GM18505 (cell line): ENCODE measurements around the gene FREY1.

Experiments
- ATAC-seq: cut with Tn5 transposase; IDR thresholded peaks from one replicate; pipeline ENCODE4 v1.9.1; 2021; ENCODE audit not compliant: unreplicated experiment
- POLR2A ChIP-seq: IDR thresholded peaks from 4 replicates; pipeline ENCODE4 v1.6.1; 2011; ENCODE audit warnings: borderline replicate concordance; ENCODE audit not compliant: insufficient read depth, insufficient read length; ENCODE audit errors: extremely low read depth

Gene FREY1

DNA sequence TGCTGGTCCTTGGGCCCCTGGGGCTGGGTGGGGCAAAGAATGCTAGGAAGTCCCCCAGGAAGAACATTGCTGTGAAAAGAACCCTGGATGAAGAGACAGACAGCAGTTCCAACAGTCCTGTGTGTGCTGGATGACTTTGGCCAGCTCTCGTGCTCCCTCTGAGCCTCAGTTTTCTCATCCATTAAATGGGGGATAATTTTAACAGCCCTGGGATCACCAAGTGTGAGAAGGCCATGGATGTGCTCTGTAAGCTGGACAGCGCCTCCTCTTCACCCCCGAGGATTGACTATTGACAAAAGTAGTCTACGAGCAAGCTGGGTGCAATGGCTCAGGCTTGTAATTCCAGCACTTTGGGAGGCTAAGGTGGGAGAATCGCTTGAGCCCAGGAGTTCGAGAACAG lies 17.9 kb upstream of the FREY1 start:
- TF ChIP-seq POLR2A: no peak
- no peak for ATAC-seq

- ATAC-seq: no peak
- TF ChIP-seq POLR2A: no peak
Observed at GRCh38 chr11:45924036-45924915, 17.2 kb upstream of the FREY1 start.

- no peak for ATAC-seq
- no peak for TF ChIP-seq POLR2A
Observed at GRCh38 chr11:45922425-45923082, 15.5 kb upstream of the FREY1 start, which contains the start of gene LARGE2. Gene LARGE2, plus strand, starts transcription at chr11:45922656. Its CDS starts 227 bp downstream, at chr11:45922883.

GRCh38 chr11:45921561-45922424 lies 14.7 kb upstream of the FREY1 start:
- ATAC-seq: no peak
- TF ChIP-seq POLR2A: no peak

GRCh38 chr11:45920531-45921477 lies 13.7 kb upstream of the FREY1 start:
- TF ChIP-seq POLR2A: no peak
- no peak for ATAC-seq

DNA sequence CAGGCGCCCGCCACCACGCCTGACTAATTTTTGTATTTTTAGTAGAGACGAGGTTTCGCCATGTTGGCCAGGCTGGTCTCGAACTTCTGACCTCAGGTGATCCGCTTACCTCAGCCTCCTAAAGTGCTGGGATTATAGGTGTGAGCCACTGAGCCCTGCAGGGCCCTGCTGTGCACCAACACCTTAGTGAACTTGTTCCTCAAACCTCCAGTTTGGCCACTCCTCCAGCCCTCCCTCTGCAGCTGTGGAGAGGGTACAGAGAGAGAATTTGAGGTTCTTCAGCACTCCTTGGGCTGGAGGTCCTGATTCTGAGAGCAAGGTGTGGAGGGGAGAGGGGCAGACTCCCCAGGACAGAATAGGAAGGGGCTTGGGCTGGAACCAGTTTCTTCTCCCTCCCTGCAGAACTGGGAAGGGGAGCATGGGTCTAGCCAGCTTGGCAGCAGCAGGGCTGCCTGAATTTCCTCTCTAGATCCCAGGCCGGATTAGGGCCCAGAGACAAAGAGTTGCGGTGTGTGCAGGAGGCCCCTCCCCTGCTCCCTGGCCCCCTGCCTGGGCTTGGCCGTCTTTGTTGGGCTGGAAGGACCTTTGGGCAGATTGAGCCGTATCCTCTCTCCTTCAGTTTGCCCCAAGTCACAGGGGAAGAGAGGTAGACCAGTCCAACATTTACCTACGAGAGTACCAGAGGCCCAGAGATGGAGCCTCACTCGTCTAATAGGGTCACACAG lies 12.9 kb upstream of the FREY1 start:
- ATAC-seq: no peak
- TF ChIP-seq POLR2A: no peak

DNA sequence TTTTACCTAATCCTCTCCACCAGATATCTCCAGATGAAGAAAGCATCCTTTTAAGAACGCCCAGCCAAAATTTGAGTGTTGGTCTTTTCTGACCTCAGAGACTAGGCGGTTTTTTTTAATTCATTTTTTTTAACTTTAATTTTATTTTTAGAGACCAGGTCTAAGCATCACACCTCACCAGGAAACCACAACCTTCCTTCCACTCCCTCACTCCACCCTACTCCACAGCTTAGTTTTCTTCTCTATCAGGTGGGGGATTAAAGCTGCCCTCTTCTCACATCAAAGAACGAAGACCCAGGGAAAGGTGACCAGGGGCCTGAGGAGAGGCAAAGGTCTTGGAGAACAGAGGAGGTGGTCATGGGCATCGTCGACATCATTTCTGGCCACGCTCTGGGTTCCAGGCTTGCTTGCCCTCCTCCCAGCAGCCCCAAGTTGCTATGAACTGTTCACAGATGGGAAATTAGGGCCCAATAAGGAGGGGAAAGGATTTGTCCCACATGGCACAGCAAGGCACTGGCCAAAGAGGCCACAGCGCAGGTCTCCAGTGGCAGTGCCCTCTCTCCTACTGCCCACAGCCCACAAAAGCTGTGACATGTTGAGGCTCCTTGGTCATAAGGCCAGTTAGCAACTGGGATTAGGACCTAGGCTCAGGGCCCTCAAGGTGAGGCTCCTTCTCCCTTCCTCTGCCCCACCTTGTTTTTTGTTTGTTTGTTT lies 12.0 kb upstream of the FREY1 start:
- TF ChIP-seq POLR2A: peak; percentile 7
- no peak for ATAC-seq

DNA sequence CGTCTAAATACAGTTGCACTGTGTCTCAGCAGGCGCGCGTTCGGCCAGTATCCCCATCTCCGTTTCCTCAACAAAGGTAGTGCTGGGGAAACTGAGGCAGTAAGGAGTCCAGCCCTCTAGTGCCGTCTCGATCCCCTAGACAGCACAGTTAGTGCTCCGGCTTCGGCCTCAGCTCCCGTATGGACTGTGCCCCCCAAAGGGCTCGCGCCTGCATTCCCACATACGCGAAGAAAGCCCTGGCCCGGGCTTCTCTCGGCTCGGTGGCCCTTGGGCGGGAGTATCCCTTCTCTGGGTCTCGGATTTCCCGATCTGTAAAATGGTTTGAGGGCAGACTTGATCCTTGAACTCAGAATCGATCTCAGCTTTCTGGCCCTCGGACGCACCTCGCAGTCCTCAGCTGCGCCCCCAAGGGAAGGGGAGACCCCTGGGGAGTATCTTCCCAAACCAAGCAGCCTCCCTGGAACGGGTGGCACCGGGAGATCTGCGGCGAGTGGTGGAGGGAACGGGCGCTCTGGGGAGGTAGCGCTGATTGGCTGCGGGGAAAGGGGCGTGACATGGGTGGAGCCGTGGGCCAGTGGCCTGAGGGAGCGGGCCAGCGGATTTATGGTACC lies 11.4 kb upstream of the FREY1 start:
- peak; percentile 52 for TF ChIP-seq POLR2A
- ATAC-seq: peak; percentile 42

DNA sequence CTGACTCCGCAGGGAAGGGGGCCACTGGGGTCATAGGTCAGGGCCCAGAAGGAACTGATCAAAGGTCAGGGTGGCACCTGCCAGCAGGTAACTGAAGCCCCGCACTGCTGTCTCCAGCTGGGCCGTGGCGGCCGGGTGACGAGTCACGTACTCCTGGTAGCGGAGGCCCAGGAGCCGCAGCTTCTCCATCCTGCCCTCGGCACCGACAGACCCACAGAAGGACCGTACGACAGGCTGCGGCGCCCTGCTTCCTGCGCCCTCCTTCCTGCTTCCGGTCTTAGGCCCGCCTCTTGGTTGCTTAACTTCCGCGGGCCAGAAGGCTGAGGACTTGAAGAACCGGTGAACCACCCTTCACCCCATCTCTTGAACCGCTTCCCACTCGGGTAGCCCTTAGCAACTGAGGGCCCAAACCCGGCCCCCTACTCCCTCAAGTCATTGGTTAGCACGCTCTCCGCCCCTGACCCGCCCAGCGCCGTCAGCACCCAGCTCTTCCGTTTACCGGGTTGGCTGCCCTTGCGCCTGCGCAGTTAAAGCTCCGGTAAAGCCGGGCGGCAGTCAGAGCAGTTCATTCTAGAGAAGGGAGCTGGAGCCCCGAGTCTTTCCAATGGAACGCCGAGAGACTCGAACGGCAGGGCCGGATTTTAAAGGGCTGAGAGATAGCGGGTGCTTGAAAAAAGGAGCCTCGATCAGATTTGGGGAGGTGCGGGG lies 10.7 kb upstream of the FREY1 start, which contains the start of gene PEX16:
PEX16 (minus strand) TSS at position 255 of the 708 bp plus-strand sequence; CDS start at position 189, 66 bp downstream.
- peak; percentile 91 for TF ChIP-seq POLR2A
- peak; percentile 86 for ATAC-seq

DNA sequence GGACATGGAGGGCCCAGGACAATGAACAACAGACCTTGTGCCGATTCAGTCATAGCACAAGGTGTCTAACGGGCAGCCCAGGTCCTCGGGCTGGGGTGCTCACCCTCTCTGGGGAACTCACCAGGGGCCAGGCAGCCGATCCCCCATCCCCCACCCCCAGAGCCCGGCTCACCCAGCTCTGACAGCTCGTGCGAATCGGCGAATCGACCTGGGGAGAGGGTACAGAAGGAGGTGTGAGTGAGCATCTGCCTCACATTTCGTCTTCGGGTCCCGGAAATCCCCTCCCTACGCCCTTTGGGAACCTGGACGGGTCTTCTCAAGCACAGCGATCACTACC lies 10.2 kb upstream of the FREY1 start:
- ATAC-seq: no peak
- TF ChIP-seq POLR2A: no peak
